ENCODE measurements around the gene SEC23IP. TPM values are rescaled to one million over a fixed set of nuclear protein-coding genes. Genes with fewer than 3 reads are reported as not detected.

SEC23IP gene
- total RNA-seq, 1 donor from 2014 or later: 64.6 TPM

DNA sequence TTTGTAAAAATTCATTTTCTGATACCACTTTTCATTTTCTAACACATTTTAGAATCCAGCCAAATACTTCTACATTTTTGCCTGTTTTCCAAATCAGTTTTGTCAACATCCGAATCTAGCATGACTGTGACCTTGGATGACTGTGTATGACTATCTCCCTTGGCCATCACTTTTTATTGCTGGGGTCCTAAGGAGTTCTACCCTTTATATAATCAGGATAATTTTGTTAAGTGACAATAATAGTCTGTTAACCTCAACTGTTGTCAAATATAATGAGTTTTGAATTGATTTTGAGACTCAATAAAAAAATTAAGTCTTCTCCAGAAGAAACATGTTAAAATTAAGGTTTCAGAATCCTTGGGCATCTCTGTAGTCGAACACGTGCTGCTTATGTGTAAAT, 53.3 kb downstream of the SEC23IP start:
- TF ChIP-seq, protein P1, sequence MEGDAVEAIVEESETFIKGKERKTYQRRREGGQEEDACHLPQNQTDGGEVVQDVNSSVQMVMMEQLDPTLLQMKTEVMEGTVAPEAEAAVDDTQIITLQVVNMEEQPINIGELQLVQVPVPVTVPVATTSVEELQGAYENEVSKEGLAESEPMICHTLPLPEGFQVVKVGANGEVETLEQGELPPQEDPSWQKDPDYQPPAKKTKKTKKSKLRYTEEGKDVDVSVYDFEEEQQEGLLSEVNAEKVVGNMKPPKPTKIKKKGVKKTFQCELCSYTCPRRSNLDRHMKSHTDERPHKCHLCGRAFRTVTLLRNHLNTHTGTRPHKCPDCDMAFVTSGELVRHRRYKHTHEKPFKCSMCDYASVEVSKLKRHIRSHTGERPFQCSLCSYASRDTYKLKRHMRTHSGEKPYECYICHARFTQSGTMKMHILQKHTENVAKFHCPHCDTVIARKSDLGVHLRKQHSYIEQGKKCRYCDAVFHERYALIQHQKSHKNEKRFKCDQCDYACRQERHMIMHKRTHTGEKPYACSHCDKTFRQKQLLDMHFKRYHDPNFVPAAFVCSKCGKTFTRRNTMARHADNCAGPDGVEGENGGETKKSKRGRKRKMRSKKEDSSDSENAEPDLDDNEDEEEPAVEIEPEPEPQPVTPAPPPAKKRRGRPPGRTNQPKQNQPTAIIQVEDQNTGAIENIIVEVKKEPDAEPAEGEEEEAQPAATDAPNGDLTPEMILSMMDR (IDR thresholded peaks at IDR 0.05): no peak
- Mint-ChIP-seq H3K27ac (ENCODE audit: unreplicated experiment) (no peak overlapping the region), H3K9me3 (ENCODE audit: unreplicated experiment) (no peaks in the 10 kb centered on the region), H3K27me3 (ENCODE audit: unreplicated experiment) (no peaks in the 10 kb centered on the region), H3K4me1 (ENCODE audit: unreplicated experiment) (no peaks in the 10 kb centered on the region), H3K36me3 (ENCODE audit: unreplicated experiment) (peaks cover 25% of the 10 kb centered on the region), H3K4me3 (ENCODE audit: unreplicated experiment) (no peak overlapping the region)
- no peak for DNase-seq (ENCODE audit: extremely low spot score, unreplicated experiment)

DNA sequence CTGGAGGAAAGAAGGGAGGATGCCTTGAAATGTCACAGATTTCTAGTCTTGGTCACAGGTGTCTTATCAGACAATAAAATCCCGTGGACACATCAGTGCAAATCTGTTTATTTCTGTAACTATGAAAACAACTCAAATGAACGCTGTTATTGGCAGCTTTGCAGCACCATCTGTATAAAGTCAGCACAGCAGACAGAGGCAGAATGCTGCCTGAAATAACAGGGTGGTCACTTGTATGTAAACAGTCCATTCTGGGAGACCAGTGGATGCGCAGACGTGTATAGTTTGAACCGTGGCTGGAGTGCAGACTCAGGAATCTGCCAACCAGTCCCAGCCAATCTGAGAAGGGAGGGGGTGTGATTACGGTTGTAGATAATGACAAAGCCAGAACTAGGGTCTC, 54.8 kb downstream of the SEC23IP start:
- Mint-ChIP-seq H3K36me3 (ENCODE audit: unreplicated experiment) (peaks cover 16% of the 10 kb centered on the region), H3K27ac (ENCODE audit: unreplicated experiment) (no peak overlapping the region), H3K27me3 (ENCODE audit: unreplicated experiment) (no peaks in the 10 kb centered on the region), H3K4me1 (ENCODE audit: unreplicated experiment) (no peaks in the 10 kb centered on the region), H3K4me3 (ENCODE audit: unreplicated experiment) (no peak overlapping the region), H3K9me3 (ENCODE audit: unreplicated experiment) (no peaks in the 10 kb centered on the region)
- TF ChIP-seq, protein P1 (IDR thresholded peaks at IDR 0.05): no peak
- DNase-seq (ENCODE audit: extremely low spot score, unreplicated experiment): no peak

DNA sequence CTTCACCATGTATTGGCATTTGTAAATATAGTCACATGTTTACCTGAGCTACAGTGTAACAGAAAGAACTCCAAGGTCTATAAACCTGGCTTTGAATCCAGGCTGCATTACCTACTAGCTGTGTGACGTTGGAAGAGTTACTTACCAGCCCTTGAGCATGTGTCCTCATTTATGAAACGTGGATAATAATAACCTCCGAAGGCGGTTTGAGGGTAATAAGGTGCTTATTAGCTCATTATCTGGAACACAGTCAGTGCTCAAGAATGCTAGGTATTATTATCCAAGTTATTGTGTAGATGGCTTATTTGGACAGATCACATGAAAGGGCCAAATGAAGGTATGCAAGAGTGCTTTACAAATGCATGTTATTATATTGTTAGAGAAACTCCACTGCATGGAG, 64.9 kb downstream of the SEC23IP start:
- no peak for DNase-seq (ENCODE audit: extremely low spot score, unreplicated experiment)
- Mint-ChIP-seq H3K9me3 (ENCODE audit: unreplicated experiment) (no peaks in the 10 kb centered on the region), H3K27me3 (ENCODE audit: unreplicated experiment) (peaks cover 11% of the 10 kb centered on the region), H3K27ac (ENCODE audit: unreplicated experiment) (no peak overlapping the region), H3K4me3 (ENCODE audit: unreplicated experiment) (no peak overlapping the region), H3K4me1 (ENCODE audit: unreplicated experiment) (no peaks in the 10 kb centered on the region), H3K36me3 (ENCODE audit: unreplicated experiment) (peaks cover 3% of the 10 kb centered on the region)
- TF ChIP-seq, protein P1 (IDR thresholded peaks at IDR 0.05): no peak

DNA sequence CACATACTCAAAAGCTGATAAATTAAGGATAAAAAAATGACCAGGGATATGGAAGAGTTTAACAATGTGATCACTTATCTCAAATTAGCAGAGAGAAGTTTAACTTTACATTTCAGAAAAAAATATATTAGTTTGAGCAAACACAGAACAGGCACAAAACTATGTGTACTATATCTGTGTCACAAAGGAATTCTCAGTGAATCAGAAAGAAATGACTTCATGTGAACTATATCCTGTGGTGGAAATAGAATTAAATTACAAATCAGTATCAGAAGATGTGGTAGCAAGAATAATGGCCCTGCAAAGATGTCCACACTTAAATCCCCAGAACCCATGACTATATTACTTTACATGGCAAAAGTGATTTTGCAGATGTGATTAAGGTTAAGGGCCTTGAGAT, 70.3 kb downstream of the SEC23IP start:
- DNase-seq (ENCODE audit: extremely low spot score, unreplicated experiment): no peak
- TF ChIP-seq, protein P1 (IDR thresholded peaks at IDR 0.05): no peak
- Mint-ChIP-seq H3K27me3 (ENCODE audit: unreplicated experiment) (peaks cover 25% of the 10 kb centered on the region), H3K27ac (ENCODE audit: unreplicated experiment) (no peak overlapping the region), H3K4me3 (ENCODE audit: unreplicated experiment) (no peak overlapping the region), H3K4me1 (ENCODE audit: unreplicated experiment) (no peaks in the 10 kb centered on the region), H3K9me3 (ENCODE audit: unreplicated experiment) (peaks cover 15% of the 10 kb centered on the region), H3K36me3 (ENCODE audit: unreplicated experiment) (no peaks in the 10 kb centered on the region)

DNA sequence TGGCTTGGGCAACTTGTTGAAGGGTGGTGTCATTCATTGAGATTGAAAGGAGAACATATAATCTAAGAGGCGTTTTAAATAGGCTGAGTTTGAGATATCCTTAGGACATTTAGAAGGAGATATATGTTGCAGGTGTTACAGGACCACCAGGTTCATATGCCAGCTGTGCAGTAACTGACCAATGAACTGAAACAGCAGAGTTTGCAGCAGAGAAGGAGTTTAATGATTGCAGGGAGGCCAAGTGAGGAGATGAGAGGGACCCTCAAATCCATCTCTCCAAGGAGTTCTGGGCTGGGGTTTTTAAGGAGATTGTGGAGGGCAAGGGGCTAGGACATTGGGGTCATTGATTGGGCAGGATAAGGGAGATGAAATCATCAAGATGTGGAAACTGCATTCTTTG, 74.5 kb downstream of the SEC23IP start:
- Mint-ChIP-seq H3K4me3 (ENCODE audit: unreplicated experiment) (no peak overlapping the region), H3K27me3 (ENCODE audit: unreplicated experiment) (peaks cover 29% of the 10 kb centered on the region), H3K9me3 (ENCODE audit: unreplicated experiment) (peaks cover 15% of the 10 kb centered on the region), H3K27ac (ENCODE audit: unreplicated experiment) (no peak overlapping the region), H3K4me1 (ENCODE audit: unreplicated experiment) (no peaks in the 10 kb centered on the region), H3K36me3 (ENCODE audit: unreplicated experiment) (no peaks in the 10 kb centered on the region)
- TF ChIP-seq, protein P1 (IDR thresholded peaks at IDR 0.05): no peak
- no peak for DNase-seq (ENCODE audit: extremely low spot score, unreplicated experiment)
